GM18526 (cell line): ENCODE results near the gene NLE1.

ENCODE experiments used
- POLR2A ChIP-seq: IDR thresholded peaks from 3 replicates; pipeline ENCODE4 v1.6.1; 2011; ENCODE audit not compliant: insufficient read length; ENCODE audit errors: extremely low read depth

Gene NLE1

GRCh38 chr17:35104844-35105450 lies 37.2 kb downstream of the NLE1 start:
- no peak for TF ChIP-seq POLR2A

GRCh38 chr17:35103271-35103670 lies 38.8 kb downstream of the NLE1 start:
- no peak for TF ChIP-seq POLR2A

GRCh38 chr17:35101725-35102124 lies 40.4 kb downstream of the NLE1 start:
- TF ChIP-seq POLR2A, result no peak

- no peak for TF ChIP-seq POLR2A
These were observed 41.1 kb downstream of the NLE1 start for GRCh38 chr17:35101036-35101435.

- TF ChIP-seq POLR2A, result no peak
These were observed 42.2 kb downstream of the NLE1 start for GRCh38 chr17:35099908-35100307.

- no peak for TF ChIP-seq POLR2A
These were observed 44.3 kb downstream of the NLE1 start for GRCh38 chr17:35097776-35098175.

- TF ChIP-seq POLR2A, result no peak
These were observed 46.4 kb downstream of the NLE1 start for GRCh38 chr17:35095741-35096140.

GRCh38 chr17:35094902-35095301 lies 47.2 kb downstream of the NLE1 start:
- no peak for TF ChIP-seq POLR2A

- no peak for TF ChIP-seq POLR2A
These were observed 52.4 kb downstream of the NLE1 start for GRCh38 chr17:35089586-35090296.

- peak; percentile 39 for TF ChIP-seq POLR2A
These were observed 53.1 kb downstream of the NLE1 start for GRCh38 chr17:35088881-35089585.

- no peak for TF ChIP-seq POLR2A
These were observed 53.7 kb downstream of the NLE1 start for GRCh38 chr17:35088356-35088880.

GRCh38 chr17:35087731-35088355 lies 54.3 kb downstream of the NLE1 start:
- no peak for TF ChIP-seq POLR2A

GRCh38 chr17:35086931-35087573 lies 55.1 kb downstream of the NLE1 start:
- no peak for TF ChIP-seq POLR2A

GRCh38 chr17:35086164-35086563 lies 55.9 kb downstream of the NLE1 start:
- TF ChIP-seq POLR2A, result no peak

- TF ChIP-seq POLR2A, result no peak
These were observed 57.1 kb downstream of the NLE1 start for GRCh38 chr17:35084987-35085386.
